H54 (cell line): Measurements from ENCODE around the gene TFDP2.
"Not testable (repeated sequence)": the region's sequence is repeated elsewhere in the genome, so short reads cannot be mapped to it uniquely, and the experiment has no call there.

Experiments
- DNase-seq: peaks from one replicate; pipeline ENCODE4 v3.0.0; 2011; ENCODE audit warnings: low spot score, mixed read lengths; ENCODE audit not compliant: insufficient read length
- FAIRE-seq: peaks from 3 replicates; lab custom pipeline; 2011; peaks lifted over from hg19 to GRCh38; lab: Jason Lieb, UNC
- POLR2A ChIP-seq: IDR thresholded peaks from 2 replicates; pipeline ENCODE4 v1.6.1; 2011; ENCODE audit warnings: low read depth, mild to moderate bottlenecking, low read length

TFDP2 gene

DNA sequence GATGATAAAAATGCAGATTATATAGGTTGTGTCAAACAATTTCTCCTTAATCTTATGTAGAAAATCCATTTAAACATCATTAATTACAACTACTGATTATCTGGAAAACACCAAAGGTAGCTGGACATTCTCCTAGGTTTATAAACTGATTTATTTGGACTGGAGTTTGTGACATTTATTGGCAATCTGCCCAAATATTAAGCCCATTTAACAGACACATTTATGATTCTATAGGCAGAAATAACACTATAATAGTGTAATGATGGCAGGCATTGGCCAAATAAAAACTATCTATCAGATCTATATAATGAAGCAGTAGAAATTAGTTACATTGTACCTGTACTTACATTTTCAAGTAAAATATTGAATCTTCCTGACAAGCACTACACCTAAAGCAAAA, 117.8 kb downstream of the TFDP2 start:
- FAIRE-seq (no peak), DNase-seq (no peak)
- TF ChIP-seq POLR2A = no peak

DNA sequence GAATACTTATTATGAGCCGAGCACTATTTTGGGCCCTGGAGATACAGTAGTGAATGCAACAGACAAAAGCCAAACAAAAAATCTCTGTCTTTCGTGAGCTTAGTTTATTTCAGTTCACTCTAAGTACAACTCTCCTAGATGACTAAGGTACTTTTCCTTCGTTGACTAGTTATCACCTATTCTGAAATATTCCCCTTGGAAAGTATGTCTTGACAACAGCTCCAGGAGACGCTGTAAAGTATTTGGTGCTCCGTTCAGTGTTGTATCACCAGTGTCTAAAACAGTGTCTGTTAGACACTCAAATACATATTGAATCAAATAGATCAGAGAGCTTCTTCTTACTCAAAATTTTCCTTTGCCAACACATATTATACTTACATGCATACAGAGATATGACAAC, 119.6 kb downstream of the TFDP2 start:
- peak; percentile 33 for FAIRE-seq
- no peak for TF ChIP-seq POLR2A

DNA sequence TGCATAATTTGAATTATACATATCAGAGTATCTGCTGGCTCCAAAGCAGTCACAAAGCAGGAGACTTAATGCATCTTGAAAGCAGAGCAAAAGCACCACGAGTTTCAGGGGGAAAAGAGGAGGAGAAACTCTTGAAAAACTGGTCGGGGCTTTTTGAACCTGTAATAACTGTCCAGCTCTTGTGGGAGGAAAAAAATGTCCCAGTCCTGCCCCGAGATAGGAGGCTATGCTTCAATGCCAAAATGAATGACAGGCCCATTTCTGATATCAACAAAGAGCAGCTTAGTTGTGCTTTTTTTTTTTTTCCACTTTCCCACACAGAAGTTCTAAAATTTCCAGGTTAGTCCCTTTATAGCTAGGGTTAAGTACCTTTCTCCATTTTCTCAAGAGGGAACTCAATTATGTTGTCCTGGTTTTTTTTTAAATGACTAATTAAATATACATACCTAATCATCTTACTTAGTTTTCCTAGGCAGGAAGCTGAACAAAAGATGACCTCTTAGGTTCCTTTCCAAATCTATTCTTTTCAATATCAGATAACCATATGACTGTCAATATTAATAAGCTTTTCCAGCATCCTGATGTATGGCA, 120.2 kb downstream of the TFDP2 start:
- FAIRE-seq (no peak), DNase-seq (no peak)
- no peak for TF ChIP-seq POLR2A

More for the DNA sequence above, 119.6 kb downstream of the TFDP2 start:
- no peak for DNase-seq

DNA sequence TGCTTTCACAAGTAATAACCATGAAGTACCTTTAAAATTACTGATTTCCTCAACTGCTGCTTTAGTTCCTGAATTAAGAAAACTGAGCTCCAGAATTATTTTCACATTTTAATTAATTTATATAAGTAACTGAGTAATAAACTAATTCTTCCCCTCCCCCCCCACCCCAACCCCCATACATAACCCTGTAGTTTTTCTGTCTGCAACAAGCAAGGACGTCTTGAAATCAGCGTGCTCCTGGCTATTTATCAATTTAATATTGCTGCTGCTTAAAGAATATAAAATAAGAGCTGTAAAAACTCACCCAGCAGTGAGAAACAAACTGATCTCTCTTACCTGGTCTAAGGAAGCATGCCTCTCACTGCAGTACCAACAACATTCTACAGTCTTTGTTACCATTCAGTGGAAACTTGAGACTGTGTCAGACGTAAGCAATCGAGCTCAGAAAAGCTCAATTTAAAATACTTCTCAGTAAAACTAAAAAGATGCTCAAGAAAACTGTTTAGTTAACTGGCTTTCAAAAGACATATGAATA, 121.0 kb downstream of the TFDP2 start:
- no peak for TF ChIP-seq POLR2A
- DNase-seq (peak; percentile 33), FAIRE-seq (peak; percentile 95)

DNA sequence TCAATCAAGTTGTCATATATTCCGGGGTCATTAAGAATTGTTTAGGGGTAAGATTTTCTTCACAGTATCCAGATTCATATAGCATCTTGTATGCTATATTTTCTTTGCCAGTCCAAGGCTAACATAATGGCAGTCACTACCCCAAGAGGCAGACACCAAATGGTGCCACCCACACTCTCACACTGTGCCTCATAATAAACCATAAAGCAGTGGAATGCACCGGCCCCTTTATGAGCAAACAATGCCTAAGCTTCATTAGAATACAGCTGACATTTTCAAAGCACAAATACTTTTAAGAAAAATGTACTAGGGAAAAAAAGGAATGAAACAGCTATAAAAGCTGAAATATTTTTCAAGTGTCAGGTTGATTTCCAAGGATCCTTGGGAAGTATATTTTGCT, 121.6 kb downstream of the TFDP2 start:
- peak; percentile 90 for FAIRE-seq
- no peak for TF ChIP-seq POLR2A
- DNase-seq = no peak

DNA sequence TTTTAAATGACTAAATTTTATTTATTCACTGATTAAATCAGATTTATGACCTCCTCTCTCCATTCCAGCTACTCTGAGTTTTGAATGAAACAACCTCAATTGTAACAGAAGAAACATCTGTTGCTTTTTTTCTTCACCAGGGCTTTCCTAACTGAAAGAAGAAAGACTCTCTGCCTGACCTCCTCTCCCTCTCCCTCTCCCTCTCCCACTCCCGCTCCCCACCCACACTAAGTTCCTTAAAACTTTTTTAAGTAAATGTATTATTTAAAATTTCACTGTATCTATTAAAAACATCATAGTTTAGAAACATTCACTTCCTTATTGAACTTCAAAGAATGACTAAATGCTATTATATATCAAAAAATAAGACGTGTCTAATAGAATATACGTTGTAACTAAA, 122.0 kb downstream of the TFDP2 start:
- DNase-seq (no peak), FAIRE-seq (no peak)
- TF ChIP-seq POLR2A = no peak

DNA sequence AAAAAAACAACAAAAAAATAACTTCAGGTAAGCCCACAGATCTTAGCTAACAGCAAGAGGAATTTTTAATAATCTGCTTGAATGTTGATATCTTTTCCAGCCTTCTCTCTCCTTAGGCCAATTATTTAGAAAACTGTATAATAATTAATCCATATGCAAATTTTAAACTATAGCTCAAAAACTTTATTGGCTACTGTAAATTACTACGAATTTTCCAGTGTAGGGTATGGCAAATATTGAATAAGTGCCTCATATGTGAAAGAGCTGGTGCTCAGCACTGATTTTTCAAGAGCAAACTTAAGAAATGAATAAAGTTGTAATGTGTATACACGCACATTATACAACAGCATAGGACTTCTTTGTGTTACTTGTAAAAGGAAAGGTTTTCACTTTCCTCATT, 123.0 kb downstream of the TFDP2 start:
- DNase-seq = no peak
- FAIRE-seq = no peak
- TF ChIP-seq POLR2A = no peak

DNA sequence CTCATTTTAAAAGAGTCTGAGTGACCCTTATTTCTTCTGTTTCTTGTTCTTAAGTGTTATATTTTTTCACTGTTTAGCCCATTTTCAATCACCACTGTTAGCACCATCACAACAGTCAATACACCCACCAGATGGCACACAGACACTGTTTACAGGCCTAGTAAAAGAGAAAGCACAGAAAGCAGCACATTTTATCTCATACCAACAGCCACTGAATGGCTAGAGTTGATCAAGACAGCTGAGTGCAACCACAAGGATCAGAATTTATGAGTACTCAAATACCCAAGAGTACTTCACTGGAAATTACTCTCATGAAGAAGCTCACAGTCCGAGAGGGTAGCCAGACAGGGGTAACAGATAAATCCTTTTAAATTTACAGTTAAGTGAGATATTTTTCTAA, 127.0 kb downstream of the TFDP2 start:
- FAIRE-seq (peak; percentile 65), DNase-seq (no peak)
- TF ChIP-seq POLR2A = no peak

DNA sequence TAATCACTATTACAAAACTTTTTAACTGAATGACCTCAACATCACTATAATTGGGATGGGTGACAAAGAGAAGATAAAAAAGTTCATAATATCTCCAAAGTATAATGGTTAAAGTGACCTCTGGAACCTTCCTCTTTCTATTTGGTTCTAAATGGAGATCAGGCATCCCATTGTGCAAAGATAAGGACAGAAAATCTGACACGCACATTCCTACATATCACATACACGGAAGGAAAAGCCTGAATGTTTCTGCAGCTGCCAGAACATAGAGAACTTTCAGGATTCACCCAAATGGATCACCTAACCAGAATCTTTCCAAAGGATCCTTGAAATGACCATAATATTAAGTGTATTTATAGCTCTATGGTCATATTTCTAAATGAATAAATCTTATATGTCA, 128.2 kb downstream of the TFDP2 start:
- DNase-seq (no peak), FAIRE-seq (peak; percentile 11)
- TF ChIP-seq POLR2A = no peak

DNA sequence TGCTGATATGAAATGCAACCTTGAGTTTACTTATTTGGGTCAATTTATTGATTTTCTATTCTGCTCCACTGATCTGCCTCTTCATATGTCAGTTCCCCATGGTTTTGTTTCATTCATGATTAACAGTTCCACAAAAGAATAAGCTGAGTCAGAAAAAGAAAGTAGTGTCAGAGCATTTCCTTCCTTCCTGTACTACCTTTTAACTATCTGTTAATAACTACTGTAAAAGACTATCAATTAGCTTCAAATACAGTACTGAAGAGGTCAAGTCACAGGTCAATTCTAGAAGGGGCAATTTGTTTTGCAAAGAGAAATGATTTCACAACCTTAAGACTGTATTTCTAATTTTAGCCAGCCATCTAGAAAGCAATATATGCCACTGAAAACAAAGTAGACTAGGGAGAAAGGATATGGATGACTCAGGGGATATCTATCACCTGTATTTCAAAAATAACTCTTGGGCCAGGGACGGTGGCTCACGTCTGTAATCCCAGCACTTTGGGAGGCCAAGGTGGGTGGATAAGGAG, 129.5 kb downstream of the TFDP2 start:
- FAIRE-seq (peak; percentile 55), DNase-seq (no peak)

DNA sequence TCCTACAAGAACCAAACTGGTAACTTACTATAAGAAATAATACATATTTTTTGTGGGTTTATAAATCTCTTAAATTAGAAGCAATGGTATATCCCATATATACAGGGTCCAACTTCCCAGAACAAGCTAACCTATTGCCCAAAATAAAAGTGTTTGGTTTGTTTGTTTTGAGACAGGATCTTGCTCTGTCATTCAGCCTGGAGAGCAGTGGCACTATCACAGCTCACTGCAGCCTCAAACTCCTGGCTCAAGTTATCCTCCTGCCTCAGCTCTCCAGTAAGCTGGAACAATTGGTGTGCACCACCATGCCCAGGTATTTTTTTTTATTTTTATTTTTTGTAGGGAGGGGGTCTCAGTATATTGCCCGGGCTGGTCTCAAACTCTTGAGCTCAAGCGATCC, 135.4 kb downstream of the TFDP2 start:
- FAIRE-seq = no peak

More for the DNA sequence above, 129.5 kb downstream of the TFDP2 start:
- TF ChIP-seq POLR2A = no peak

DNA sequence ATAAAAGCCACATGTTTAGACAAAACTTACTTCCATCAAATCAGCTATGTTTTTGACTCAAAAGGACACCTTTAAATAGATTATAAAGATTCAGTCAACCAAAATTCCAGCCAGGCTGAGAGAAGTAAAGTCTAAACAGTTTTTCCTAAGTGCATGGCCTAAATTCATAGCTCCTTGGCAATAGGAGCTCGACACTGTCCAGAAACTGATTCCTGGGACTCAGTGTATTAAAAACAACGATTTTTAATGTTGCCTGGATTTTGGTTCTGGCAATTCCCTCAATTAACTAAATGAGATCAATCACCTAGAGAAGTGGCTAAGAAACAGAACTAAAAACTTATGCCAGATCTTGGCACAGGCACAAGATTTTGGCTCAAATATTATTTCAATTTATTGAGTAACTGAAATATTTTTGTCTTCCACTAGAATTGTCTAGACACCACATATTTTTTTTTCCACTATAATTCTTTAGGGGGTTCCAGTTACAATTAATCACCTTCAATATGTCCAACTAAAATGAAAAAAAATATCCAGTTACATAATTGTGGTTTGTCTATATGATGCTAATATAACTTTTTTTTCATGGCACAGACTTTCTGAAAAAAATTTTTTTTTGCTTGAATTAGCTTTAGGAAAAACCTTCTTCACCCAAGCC, 135.9 kb downstream of the TFDP2 start:
- DNase-seq (no peak), FAIRE-seq (no peak)
- no peak for TF ChIP-seq POLR2A

More for the DNA sequence above, 135.4 kb downstream of the TFDP2 start:
- no peak for TF ChIP-seq POLR2A
- DNase-seq = no peak

DNA sequence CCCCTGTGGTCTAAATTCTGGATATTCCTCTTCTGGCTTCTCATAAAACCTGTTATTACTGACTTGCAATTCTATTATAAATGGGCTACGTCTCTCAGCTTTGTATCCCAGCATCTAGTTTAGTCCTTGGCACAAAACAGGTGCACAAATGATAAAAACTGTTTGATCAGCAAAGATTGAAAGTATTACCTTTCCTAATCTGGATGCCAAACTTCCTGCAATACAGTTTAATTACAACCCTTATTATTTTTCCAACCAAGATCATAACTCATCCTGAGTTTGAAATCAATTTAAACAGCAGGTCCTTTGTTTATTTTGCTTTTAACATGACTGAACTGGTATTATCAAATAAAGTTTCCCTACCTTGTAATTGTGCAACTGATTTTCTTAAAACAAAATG, 140.3 kb downstream of the TFDP2 start:
- TF ChIP-seq POLR2A = no peak
- FAIRE-seq (no peak), DNase-seq (no peak)

DNA sequence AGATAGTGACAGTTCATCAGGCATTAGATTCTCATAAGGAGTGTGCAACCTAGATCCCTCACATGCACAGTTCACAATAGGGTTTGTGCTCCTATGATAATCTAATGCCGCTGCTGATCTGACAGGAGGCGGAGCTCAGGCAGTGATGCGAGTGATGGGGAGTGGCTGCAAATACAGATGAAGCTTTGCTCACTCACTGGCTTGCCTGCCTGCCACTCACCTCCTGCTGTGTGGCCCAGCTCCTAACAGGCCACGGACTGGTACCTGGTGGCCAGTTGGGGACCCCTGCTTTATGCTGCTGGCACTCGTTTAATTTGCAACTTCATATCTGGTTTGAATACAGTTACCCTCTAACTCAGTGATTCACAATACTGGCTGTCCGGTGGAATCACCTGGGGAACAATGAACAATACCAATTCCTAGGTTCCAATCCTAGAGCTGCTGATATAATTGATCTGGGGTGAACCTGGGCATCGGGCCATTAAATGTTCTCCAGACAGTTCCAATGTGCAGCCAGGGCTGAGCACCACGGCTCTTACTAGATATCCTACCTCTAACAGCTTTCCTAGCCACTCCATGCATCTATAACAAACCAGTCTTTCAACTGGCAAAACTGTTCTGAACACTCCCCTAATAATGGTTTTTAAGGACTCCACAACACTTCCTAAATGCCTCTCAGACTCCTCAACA, 141.5 kb downstream of the TFDP2 start:
- DNase-seq (no peak), FAIRE-seq (no peak)
- TF ChIP-seq POLR2A = no peak

DNA sequence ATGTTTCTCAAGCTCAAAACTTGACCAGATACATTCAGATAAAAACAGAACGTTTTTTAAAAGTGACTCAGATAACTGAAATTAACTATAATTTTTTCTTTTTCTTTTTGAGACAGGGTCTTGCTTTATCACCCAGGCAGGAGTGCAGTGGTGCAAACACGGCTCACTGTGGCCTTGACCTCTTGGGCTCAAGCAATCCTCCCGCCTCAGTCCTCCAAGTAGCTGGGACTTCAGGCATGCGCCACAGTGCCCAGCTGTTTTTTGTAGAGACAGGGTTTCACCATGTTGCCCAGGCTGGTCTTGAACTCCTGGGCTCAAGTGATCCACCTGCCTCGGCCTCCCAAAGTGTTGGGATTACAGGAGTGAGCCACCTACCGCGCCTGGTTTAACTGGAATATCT, 144.4 kb downstream of the TFDP2 start:
- not testable (repeated sequence) for FAIRE-seq

More for the DNA sequence above, 144.4 kb downstream of the TFDP2 start:
- not testable (repeated sequence) for DNase-seq
